COLO668 (cell line): ENCODE results near the gene MEGF6.
"Not testable (repeated sequence)": the region's sequence is repeated elsewhere in the genome, so short reads cannot be mapped to it uniquely, and the experiment has no call there.

Experiments used
- DNase-seq: peaks from one replicate; lab custom pipeline; 2025; ENCODE audit not compliant: unreplicated experiment; lab: John Stamatoyannopoulos, UW

Gene MEGF6

GRCh38 chr1:3630161-3630611, 18.9 kb upstream of the MEGF6 start:
- DNase-seq: no peak

DNA sequence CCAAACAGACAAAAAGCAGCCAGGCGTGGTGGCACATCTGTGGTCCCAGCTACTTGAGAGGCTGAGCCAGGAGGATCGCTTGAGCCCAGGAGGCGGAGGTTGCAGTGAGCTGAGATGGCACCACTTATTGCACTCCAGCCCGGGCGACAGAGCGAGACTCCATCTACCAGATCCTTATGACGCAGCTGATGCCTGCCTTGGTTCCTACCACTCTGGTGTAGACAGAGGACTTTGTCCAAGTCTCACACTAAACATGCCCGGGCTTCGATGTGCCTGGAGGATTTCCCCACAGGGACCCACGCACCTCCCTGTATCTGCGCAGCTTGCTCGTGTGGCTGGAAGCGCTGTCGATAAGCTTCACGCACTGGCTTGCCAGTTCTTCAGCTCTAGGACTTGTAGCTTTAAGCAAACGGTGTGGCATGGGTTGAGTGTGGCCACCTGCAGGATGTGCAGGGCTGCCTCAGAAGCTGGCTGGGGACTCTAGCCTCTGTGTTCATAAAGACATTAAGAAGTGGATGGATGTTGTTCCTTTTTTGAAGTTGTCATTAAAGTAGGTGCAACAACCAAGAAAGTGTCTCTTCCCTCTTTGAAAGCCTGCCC, 18.4 kb upstream of the MEGF6 start:
- no peak for DNase-seq

GRCh38 chr1:3628445-3628844, 17.1 kb upstream of the MEGF6 start:
- no peak for DNase-seq

- DNase-seq: no peak
Measured at GRCh38 chr1:3627515-3628253, 16.4 kb upstream of the MEGF6 start.

GRCh38 chr1:3626025-3626424, 14.7 kb upstream of the MEGF6 start:
- no peak for DNase-seq

DNA sequence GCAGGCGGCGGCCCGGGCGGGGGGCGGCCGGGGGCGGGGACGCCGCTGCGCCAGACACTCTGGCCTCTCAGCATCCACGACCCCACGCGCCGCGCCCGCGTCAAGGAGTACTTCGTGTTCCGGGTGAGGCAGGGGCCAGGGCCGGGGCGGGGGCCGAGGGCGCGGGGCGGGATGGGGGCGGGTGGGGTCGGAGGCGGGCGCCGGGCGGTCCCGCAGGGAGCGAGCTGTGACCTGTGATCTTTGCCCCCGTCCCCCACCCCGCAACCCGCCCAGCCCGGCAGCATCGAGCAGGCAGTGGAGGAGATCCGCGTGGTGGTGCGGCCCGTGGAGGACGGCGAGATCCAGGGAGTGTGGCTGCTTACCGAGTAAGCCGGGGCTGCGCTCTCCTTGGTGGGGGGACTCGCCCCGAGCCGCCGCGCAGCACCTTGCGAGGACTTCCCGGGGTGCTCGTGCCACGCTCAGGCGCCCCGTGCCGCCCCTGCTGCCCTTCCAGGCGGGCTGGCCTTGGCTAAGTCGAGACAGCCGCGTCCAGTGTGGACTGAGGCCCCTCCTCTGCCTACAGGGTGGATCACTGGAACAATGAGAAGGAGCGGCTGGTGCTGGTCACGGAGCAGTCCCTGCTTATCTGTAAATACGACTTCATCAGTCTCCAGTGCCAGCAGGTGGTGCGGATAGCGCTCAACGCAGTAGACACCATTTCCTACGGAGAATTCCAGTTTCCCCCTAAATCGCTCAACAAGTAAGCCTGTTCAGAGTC, 14.0 kb upstream of the MEGF6 start:
- peak; percentile 78 for DNase-seq

GRCh38 chr1:3624200-3625136, 13.2 kb upstream of the MEGF6 start, which contains the start of gene TPRG1L:
TPRG1L (plus strand) TSS chr1:3625015; CDS start chr1:3625073, 58 bp downstream.
- DNase-seq: peak; percentile 100

DNA sequence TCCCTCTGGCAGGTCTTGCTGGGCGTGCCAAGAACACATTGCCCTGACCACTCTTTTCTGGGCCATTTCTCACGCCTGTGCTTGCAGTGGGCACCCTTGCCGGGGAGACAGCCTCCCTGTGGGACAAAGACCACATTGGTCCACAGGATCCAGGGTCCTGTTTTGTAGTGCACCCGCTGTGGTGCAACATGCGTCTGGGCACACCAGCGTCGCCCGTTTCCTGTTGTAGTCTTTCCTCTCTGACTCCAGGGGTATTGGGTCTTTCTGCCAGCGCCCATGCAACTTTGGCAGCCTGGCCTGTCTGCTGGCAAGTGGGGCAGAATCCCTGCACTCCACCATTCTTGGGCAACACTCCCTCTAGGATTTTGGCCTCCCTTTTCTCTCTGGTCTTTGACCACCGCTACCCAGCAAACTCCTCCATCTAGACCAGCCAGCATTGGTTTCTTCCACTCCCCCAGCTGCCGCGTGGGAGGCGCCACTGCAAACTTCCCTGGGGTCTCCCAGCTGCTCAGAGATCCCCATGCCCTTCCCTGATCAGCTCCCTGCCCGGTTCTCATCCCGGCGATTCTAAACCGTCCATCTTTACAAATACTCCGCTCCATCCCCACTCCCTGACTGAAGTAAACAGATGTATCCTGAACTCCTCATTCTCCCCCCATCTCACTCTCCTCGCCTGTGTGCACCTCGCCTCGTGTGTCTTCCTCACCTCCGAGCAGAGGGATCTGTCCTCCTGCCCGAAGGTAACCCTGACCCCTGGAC, 12.3 kb upstream of the MEGF6 start:
- DNase-seq: no peak

DNA sequence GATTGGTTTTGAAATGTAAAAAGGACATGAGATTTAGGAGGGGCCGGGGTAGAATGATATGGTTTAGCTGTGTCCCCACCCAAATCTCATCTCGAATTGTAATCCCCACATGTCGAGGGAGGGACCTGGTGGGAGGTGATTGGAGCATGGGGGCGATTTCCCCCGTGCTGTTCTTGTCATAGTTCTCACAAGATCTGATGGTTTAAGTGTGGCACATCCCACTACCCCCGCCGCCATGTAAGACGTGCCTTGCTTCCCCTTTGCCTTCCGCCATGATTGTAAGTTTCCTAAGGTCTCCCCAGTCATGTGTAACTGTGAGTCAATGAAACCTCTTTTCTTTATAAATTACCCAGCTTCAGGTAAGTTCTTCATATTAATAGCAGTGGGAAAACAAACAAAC, 10.8 kb upstream of the MEGF6 start:
- not testable (repeated sequence) for DNase-seq

GRCh38 chr1:3621151-3621671, 9.9 kb upstream of the MEGF6 start:
- peak; percentile 67 for DNase-seq

GRCh38 chr1:3620708-3621107, 9.4 kb upstream of the MEGF6 start:
- peak; percentile 67 for DNase-seq

- peak; percentile 89 for DNase-seq
Measured at GRCh38 chr1:3618881-3619671, 7.8 kb upstream of the MEGF6 start.

- DNase-seq: no peak
Measured at GRCh38 chr1:3618531-3618880, 7.2 kb upstream of the MEGF6 start.

DNA sequence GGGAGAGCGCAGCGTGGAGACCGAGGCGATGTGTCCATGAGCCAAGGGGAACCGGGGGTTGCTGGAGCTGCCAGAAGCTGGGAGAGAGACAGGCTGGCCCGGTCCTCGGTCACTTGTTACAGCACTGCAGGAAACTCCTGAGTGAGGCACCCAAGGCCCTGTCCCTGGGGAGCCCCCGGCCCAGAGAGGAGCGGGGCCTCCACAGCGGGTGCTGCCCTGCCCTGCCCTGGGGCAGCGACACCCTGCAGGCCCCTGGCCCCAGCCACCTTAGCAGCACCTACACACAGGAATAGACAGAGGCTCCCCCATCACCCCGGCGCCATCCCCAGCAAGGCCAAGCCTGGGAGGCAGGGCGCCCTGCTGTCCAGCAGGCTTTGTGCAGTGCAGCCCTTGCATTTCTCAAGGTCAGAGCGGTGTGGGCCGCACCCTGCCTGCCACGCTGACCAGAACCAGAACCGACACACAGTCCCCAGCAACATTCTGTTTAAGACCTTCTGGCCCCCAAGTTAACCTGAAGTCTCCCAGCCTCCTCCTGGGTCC, 6.6 kb upstream of the MEGF6 start:
- no peak for DNase-seq

DNA sequence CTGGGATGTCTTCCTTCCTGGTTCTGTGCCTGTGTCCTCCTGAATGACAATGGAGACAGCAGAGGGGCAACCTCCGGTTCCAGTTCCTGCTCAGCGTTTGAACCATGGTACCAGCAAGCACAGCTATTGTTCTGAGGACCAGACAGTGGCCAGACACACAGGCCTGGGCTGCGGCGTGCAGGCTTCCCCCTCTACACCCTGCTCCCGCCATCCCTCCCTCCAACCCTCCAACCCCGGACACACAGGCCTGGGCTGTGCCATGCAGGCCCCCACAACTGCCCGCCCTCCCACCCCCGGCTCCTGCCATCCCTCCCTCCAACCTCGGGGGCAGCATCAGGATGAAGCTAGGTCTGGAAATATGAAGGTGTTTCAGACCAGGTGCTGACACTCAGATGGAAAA, 5.6 kb upstream of the MEGF6 start:
- DNase-seq: no peak

- DNase-seq: peak; percentile 49
Measured at GRCh38 chr1:3614755-3615742, 3.7 kb upstream of the MEGF6 start.

DNA sequence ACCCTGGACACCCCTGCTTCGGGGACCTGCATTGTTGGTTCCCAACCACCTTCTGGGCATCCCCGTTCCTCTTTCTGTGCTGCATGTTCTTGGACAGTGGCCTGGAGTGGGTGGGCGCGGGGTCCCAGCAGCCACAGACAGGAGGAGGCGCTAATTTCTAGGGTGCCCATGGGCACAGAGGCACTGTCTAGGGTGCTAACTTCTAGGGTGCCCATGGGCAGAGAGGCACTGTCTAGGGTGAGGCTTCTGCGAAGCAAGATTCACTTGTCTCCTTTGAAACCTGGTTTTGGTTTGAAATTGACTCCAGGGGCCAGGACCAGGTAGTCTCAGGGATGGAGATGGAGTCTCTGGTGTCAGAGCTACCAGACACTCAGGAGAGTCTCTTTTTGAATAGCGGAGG, 815 bp upstream of the MEGF6 start:
- no peak for DNase-seq
